Measurements from ENCODE around the gene DPYSL5. TPM values are rescaled to one million over a fixed set of nuclear protein-coding genes. Genes with fewer than 3 reads are reported as not detected.

Gene DPYSL5, protein sequence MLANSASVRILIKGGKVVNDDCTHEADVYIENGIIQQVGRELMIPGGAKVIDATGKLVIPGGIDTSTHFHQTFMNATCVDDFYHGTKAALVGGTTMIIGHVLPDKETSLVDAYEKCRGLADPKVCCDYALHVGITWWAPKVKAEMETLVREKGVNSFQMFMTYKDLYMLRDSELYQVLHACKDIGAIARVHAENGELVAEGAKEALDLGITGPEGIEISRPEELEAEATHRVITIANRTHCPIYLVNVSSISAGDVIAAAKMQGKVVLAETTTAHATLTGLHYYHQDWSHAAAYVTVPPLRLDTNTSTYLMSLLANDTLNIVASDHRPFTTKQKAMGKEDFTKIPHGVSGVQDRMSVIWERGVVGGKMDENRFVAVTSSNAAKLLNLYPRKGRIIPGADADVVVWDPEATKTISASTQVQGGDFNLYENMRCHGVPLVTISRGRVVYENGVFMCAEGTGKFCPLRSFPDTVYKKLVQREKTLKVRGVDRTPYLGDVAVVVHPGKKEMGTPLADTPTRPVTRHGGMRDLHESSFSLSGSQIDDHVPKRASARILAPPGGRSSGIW
- under 1 TPM; 0.07 to 0.09 TPM for total RNA-seq

GRCh38 chr2:26847655-26848335 lies at the start of gene DPYSL5:
TSS of gene DPYSL5 (plus strand) at chr2:26848132. CDS start at chr2:26898500, 50,368 bp downstream.
- ATAC-seq: peak; percentile 40
- H3K27me3 Mint-ChIP-seq: peaks cover 52% of the 10 kb centered on the region
- POLR2A ChIA-PET: no interaction called here

DNA sequence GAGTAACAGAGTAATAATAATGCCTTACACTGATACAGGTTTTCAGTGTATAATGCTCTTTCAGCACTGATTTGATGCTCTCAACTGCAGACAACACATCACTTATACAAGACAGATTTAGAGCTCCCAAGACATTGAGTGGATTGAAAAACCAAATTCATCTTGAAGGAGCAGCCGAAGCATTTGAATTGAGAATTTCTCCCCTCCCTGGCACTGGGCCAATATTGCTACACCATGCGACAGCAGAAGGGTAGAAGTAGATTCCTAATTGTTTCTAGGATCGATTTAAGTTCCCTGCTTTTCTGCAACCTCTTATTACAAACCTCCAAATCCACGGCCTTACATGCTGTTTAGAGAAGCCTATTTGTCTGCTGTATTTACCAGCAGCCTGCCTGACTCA lies 46.6 kb upstream of the DPYSL5 start:
- Mint-ChIP-seq H3K36me3 (ENCODE audit: low read depth) (peaks cover 20% of the 10 kb centered on the region), H3K4me1 (peaks cover 3% of the 10 kb centered on the region), H3K27ac (no peak overlapping the region), H3K9me3 (ENCODE audit: low read depth) (no peaks in the 10 kb centered on the region), H3K27me3 (no peaks in the 10 kb centered on the region), H3K4me3 (no peak overlapping the region)
- no peak for DNase-seq
- no peak for ATAC-seq
- intact Hi-C loops (cut with DNase I, micrococcal nuclease): no loop called here
- POLR2A ChIA-PET: no interaction called here
- CTCF ChIA-PET: no interaction called here

More at GRCh38 chr2:26847655-26848335, at the start of gene DPYSL5:
- Mint-ChIP-seq H3K4me1 (peaks cover 11% of the 10 kb centered on the region), H3K4me3 (peak within 1 kb of the TSS; percentile 44), H3K36me3 (ENCODE audit: low read depth) (no peaks in the 10 kb centered on the region), H3K9me3 (ENCODE audit: low read depth) (no peaks in the 10 kb centered on the region), H3K27ac (no peak within 1 kb of the TSS)
- CTCF ChIA-PET: interaction anchor here (0.6 to 5.7 kb wide), 6 partner anchors 15 to 227 kb away, joined by 3 to 108 read pairs (median 23); no protein-coding TSS in a partner anchor
- DNase-seq: peak; percentile 40
- intact Hi-C loops (cut with DNase I, micrococcal nuclease): loop anchor here (2.0 to 10.0 kb wide), 3 partner anchors 169 to 457 kb away; partner anchors contain the start of genes SLC30A3 (in 1 of the 2) and UCN (in 1 of the 2)

DNA sequence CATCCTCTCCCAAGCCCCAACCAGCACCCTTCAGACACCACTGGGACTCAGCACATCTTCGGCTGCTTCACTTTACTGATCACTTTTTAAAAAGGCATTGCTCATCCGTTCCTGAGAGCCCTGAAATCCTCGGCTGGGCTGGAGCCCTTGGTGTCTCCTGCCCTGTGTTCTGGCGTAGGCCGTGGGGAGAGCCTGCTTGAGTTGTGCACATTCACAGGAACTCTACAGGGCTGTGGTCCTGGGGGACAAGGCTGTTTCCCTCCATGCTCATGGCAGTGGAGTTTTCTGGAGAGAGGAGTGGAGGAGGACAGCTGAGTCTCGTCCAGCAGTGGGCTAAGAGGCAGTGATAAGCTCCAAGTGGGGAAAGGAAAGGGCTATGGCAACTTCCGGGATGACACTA lies 46.1 kb upstream of the DPYSL5 start:
- ATAC-seq: no peak
- POLR2A ChIA-PET: no interaction called here
- no peak overlapping the region for H3K4me3 Mint-ChIP-seq
- peaks cover 3% of the 10 kb centered on the region for H3K4me1 Mint-ChIP-seq
- peaks cover 16% of the 10 kb centered on the region for H3K36me3 Mint-ChIP-seq (ENCODE audit: low read depth)
- H3K27ac Mint-ChIP-seq: no peak overlapping the region
- intact Hi-C loops (cut with DNase I, micrococcal nuclease): no loop called here
- no peak for DNase-seq
- H3K27me3 Mint-ChIP-seq: no peaks in the 10 kb centered on the region
- no peaks in the 10 kb centered on the region for H3K9me3 Mint-ChIP-seq (ENCODE audit: low read depth)
- CTCF ChIA-PET: no interaction called here

GRCh38 chr2:26805241-26805676 lies 42.7 kb upstream of the DPYSL5 start:
- CTCF ChIA-PET: no interaction called here
- Mint-ChIP-seq H3K27me3 (no peaks in the 10 kb centered on the region), H3K4me1 (peaks cover 12% of the 10 kb centered on the region), H3K9me3 (ENCODE audit: low read depth) (no peaks in the 10 kb centered on the region), H3K36me3 (ENCODE audit: low read depth) (peaks cover 3% of the 10 kb centered on the region), H3K4me3 (no peak overlapping the region), H3K27ac (no peak overlapping the region)
- DNase-seq (no peak), ATAC-seq (peak; percentile 58)
- intact Hi-C loops (cut with DNase I, micrococcal nuclease): no loop called here
- POLR2A ChIA-PET: no interaction called here

GRCh38 chr2:26807788-26808460 lies 40.0 kb upstream of the DPYSL5 start:
- CTCF ChIA-PET: no interaction called here

DNA sequence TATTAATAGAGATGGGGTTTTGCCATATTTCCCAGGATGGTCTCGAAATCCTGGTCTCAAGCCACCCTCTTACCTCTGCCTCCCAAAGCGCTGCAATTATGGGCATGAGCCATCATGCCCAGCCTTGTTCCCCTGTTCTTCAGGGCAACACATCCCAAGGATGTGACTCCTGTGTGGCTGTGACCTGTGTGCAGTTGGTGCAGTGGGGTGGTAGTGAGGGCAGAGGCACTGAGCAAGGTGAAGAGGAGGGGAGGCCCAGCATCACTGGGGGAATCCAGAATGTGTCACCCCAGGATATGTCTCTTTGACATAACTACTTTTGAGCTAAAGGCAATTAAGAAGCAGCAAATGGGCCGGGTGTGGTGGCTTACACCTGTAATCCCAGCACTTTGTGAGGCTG lies 38.7 kb upstream of the DPYSL5 start:
- Mint-ChIP-seq H3K4me1 (peaks cover 29% of the 10 kb centered on the region), H3K9me3 (ENCODE audit: low read depth) (no peaks in the 10 kb centered on the region)

More at GRCh38 chr2:26807788-26808460, 40.0 kb upstream of the DPYSL5 start:
- POLR2A ChIA-PET: no interaction called here
- DNase-seq (no peak), ATAC-seq (no peak)
- no peaks in the 10 kb centered on the region for H3K9me3 Mint-ChIP-seq (ENCODE audit: low read depth)
- no peaks in the 10 kb centered on the region for H3K27me3 Mint-ChIP-seq
- no peak overlapping the region for H3K4me3 Mint-ChIP-seq
- H3K36me3 Mint-ChIP-seq (ENCODE audit: low read depth): no peaks in the 10 kb centered on the region
- peaks cover 29% of the 10 kb centered on the region for H3K4me1 Mint-ChIP-seq
- intact Hi-C loops (cut with DNase I, micrococcal nuclease): no loop called here
- no peak overlapping the region for H3K27ac Mint-ChIP-seq

DNA sequence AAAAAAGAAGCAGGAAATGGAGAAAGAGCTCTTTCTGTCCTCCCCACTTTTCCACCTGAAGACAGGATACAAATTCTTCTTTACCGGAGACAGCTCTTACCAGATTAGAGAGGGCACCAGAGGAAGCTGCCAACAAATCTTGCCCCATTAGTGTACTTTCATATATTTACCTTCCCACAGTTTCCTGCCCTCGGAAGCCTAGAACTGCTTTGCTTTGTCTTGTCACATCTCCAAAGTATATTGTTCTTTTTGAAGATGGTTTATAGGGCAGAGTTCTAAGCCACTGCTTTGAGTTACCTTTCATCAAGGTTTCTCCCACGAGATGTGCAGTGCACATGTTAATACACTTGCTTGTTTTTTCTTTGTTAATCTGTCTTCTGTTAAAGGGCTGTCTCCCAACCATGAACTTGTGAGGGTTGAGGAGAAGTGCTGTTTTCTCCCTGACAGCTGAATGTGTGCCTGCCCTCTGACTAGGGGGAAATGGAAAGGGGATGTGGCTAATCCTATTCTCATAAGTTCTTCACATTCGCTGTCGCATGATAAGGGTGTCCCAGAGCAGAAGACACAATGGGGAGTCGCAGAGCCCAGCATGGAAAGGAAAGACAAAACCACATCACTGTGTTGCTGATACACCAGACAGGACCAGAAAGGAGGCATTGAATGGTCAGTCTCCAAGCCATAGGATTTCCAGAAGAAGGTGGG lies 37.9 kb upstream of the DPYSL5 start:
- Mint-ChIP-seq H3K9me3 (ENCODE audit: low read depth) (no peaks in the 10 kb centered on the region), H3K36me3 (ENCODE audit: low read depth) (no peaks in the 10 kb centered on the region), H3K4me3 (peak overlapping the region; percentile 18), H3K27ac (peak overlapping the region; percentile 44), H3K27me3 (peaks cover 7% of the 10 kb centered on the region), H3K4me1 (peaks cover 29% of the 10 kb centered on the region)
- DNase-seq (no peak), ATAC-seq (peak; percentile 56)
- CTCF ChIA-PET: interaction anchor here (0.7 to 1.3 kb wide), 5 partner anchors 39 to 152 kb away, joined by 3 to 4 read pairs (median 3); no protein-coding TSS in a partner anchor
- intact Hi-C loops (cut with DNase I, micrococcal nuclease): no loop called here
- POLR2A ChIA-PET: no interaction called here

More for the DNA sequence above, 38.7 kb upstream of the DPYSL5 start:
- Mint-ChIP-seq H3K4me3 (no peak overlapping the region), H3K27ac (no peak overlapping the region), H3K36me3 (ENCODE audit: low read depth) (no peaks in the 10 kb centered on the region), H3K27me3 (peaks cover 4% of the 10 kb centered on the region)
- POLR2A ChIA-PET: no interaction called here
- DNase-seq: peak; percentile 33
- CTCF ChIA-PET: interaction anchor here (0.7 to 1.1 kb wide), 4 partner anchors 38 to 153 kb away, joined by 3 to 4 read pairs (median 3); no protein-coding TSS in a partner anchor
- intact Hi-C loops (cut with DNase I, micrococcal nuclease): no loop called here
- peak; percentile 54 for ATAC-seq

GRCh38 chr2:26811261-26811660 lies 36.7 kb upstream of the DPYSL5 start:
- Mint-ChIP-seq H3K27ac (no peak overlapping the region), H3K4me3 (no peak overlapping the region), H3K27me3 (peaks cover 9% of the 10 kb centered on the region), H3K4me1 (peaks cover 26% of the 10 kb centered on the region), H3K9me3 (ENCODE audit: low read depth) (no peaks in the 10 kb centered on the region), H3K36me3 (ENCODE audit: low read depth) (no peaks in the 10 kb centered on the region)
- no peak for DNase-seq
- no peak for ATAC-seq
- intact Hi-C loops (cut with DNase I, micrococcal nuclease): no loop called here
- POLR2A ChIA-PET: no interaction called here
- CTCF ChIA-PET: interaction anchor here (1.3 kb wide), 1 partner anchor 42 kb away, joined by 3 read pairs; no protein-coding TSS in a partner anchor

- CTCF ChIA-PET: no interaction called here
- Mint-ChIP-seq H3K4me3 (no peak overlapping the region), H3K4me1 (peaks cover 26% of the 10 kb centered on the region), H3K9me3 (ENCODE audit: low read depth) (no peaks in the 10 kb centered on the region), H3K27ac (no peak overlapping the region), H3K27me3 (peaks cover 9% of the 10 kb centered on the region), H3K36me3 (ENCODE audit: low read depth) (no peaks in the 10 kb centered on the region)
- DNase-seq: no peak
- ATAC-seq: no peak
- POLR2A ChIA-PET: no interaction called here
- intact Hi-C loops (cut with DNase I, micrococcal nuclease): no loop called here
These were observed 35.9 kb upstream of the DPYSL5 start for GRCh38 chr2:26811791-26812694.

DNA sequence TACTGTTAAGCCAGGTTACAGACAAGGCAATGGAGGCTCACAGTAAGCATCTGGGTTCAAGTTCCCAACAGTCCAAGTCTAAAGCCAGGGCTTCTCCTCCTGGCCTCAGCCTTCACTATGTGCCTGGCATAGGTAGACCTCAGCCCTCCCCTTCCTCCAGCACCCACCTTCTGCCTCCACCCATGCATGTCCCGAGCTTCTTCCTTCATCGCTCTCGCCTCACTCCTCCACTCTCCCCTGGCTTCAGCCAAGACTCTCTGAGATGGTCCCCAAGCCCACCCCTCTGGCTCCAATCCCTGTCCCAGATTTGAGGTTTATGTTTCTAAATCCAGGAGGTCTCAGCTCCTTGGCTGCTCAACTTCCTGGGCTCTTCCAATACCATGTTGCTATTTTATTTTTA lies 35.2 kb upstream of the DPYSL5 start:
- Mint-ChIP-seq H3K27ac (no peak overlapping the region), H3K27me3 (peaks cover 10% of the 10 kb centered on the region), H3K9me3 (ENCODE audit: low read depth) (no peaks in the 10 kb centered on the region), H3K36me3 (ENCODE audit: low read depth) (no peaks in the 10 kb centered on the region), H3K4me1 (peaks cover 26% of the 10 kb centered on the region), H3K4me3 (no peak overlapping the region)
- DNase-seq: no peak
- intact Hi-C loops (cut with DNase I, micrococcal nuclease): no loop called here
- ChIA-PET POLR2A (no interaction called here), CTCF (interaction anchor here (0.9 to 2.3 kb wide), 2 partner anchors 9 to 33 kb away, joined by 3 to 8 read pairs; no protein-coding TSS in a partner anchor)
- no peak for ATAC-seq
